Motor neuron (in vitro differentiated cells): ENCODE measurements around the gene SPC24. TPM values are rescaled to one million over a fixed set of nuclear protein-coding genes. Genes with fewer than 3 reads are reported as not detected.
"Not testable (repeated sequence)": the region's sequence is repeated elsewhere in the genome, so short reads cannot be mapped to it uniquely, and the experiment has no call there.

Experiments used
- ATAC-seq, 8 experiments: fragments of 200-7000 bp; cut with Tn5 transposase; replicated peaks in 6 of 8; 2 replicates each; pipeline ENCODE4 v1.8.0; 2021; ENCODE audit warnings: mild to moderate bottlenecking in 8 of 8, moderate library complexity in 8 of 8
- H3K27ac ChIP-seq, 2 donors: fragments of 250-450 bp; sonication (Bioruptor Pico); 2 replicates each; pipeline ENCODE4 v1.9.0; 2021; ENCODE audit warnings: antibody characterized with exemption in 2 of 2, mild to moderate bottlenecking in 2 of 2, moderate library complexity in 1 of 2
- H3K4me1 ChIP-seq, 2 donors: fragments of 250-450 bp; sonication (Bioruptor Pico); replicated peaks in 1 of 2; 2 replicates each; pipeline ENCODE4 v1.6.1; 2021; ENCODE audit warnings: antibody characterized with exemption in 2 of 2, mild to moderate bottlenecking in 2 of 2, moderate library complexity in 1 of 2
- H3K4me3 ChIP-seq, 5 donors: fragments of 250-450 bp; sonication (Bioruptor Pico); 2 replicates each; pipeline ENCODE4 v1.9.0; 2021; ENCODE audit warnings: antibody characterized with exemption in 5 of 5, mild to moderate bottlenecking in 5 of 5, moderate library complexity in 4 of 5
- WGBS, 10 experiments: fragments of 450-650 bp; shearing (Covaris generic); methylation state at CpG; one replicate each; pipeline ENCODE4 v1.0.0; 2022; 5-methylcytosine and 5-hydroxymethylcytosine counted together
- in situ Hi-C, 9 experiments: fragments of 400-800 bp; cut with MboI; loops; one replicate each; pipeline ENCODE4 v1.15.0; 2021; ENCODE audit warnings: low sequenced_read_pairs in 9 of 9, low pct_unique_long_range_greater_than_20kb in 2 of 9; ENCODE audit not compliant: unreplicated experiment in 9 of 9
- total RNA-seq, 8 experiments: library from RNA; unstranded; fragments of 300-600 nt; gene quantifications; 2 replicates each; pipeline versions ENCODE4 v1.2.3 to v1.2.4, GENCODE V29; 2022

The SPC24 gene
- total RNA-seq, 8 experiments from 2014 or later, result 0.36 to 34.9 (median 2.6) TPM

DNA sequence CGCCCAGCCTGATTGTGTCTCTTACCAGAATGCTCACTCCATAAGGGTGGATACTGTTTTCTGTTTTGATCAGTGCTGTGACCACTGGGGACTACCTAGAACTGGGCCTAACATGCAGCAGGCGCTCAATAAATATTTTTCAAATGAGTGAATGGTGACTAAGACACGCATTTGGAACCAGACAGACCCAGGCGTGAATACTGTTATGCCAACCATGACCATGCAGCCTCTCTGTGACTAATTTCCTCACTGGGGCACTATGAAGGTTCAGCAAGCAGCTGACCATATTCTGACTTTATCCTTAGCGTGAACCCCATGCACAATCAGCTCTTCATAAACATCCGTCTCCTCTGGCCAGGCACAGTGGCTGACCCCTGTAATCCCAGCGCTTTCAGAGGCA is 13.0 kb upstream of the SPC24 start:
- Histone ChIP-seq H3K27ac (no peak overlapping the region), H3K4me3 (no peak overlapping the region), H3K4me1 (no peaks in the 10 kb centered on the region)
- in situ Hi-C loops, result no loop called here
- peak in 2 of 8 experiments; percentile 55 to 82 for ATAC-seq
- 8 to 100% (median 93%) methylated on average over 1 to 4 of the region's 7 CpGs; no CpG with 5 or more reads in 2 of the 10 experiments for WGBS, 10 experiments

DNA sequence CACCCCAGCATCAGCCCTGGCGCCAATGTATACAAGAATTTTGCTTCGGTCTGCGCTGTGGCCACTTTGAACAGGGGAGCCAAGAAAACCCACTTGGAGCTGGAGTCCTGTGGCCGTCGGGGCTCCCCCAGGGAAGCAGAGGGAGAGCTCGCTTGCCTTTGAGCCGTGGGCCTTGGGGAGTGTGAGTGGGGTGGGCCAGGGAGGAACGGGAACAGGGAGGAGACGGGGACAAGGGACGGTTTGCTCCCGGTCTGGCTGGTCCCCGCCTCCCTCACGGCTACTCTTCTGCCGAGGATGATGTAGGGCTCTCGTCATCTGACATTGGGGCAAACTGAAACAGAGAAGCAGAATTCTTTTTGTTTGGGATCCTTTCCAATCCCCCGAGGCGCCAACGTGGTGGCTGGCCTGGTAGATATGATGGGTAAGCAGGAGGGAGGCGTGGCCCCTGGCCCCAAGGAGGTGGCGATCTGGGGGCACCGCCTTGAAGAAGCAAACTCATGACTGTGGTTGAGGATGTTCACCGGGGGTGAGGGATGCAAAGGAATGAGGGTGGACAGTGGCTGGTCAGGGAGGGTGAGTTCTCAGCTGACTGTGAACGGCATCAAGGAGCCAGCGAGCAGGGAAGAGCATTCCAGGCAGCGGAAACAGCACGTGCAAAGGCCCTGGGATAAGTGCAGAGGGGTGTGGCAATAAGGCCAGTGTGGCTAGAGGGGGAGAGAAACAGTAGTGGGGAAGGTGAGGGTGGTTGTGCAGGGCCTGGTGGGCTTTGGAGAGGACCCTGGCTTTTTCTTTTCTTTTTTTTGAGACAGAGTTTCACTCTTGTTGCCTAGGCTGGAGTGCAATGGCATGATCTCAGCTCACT is 10.9 kb upstream of the SPC24 start:
- H3K27ac ChIP-seq, result no peak overlapping the region
- peak in 2 of 8 experiments; percentile 60 to 69 for ATAC-seq
- 11 to 100% (median 88%) methylated on average over 2 to 18 of the region's 26 CpGs; no CpG with 5 or more reads in 3 of the 10 experiments for WGBS, 10 experiments

DNA sequence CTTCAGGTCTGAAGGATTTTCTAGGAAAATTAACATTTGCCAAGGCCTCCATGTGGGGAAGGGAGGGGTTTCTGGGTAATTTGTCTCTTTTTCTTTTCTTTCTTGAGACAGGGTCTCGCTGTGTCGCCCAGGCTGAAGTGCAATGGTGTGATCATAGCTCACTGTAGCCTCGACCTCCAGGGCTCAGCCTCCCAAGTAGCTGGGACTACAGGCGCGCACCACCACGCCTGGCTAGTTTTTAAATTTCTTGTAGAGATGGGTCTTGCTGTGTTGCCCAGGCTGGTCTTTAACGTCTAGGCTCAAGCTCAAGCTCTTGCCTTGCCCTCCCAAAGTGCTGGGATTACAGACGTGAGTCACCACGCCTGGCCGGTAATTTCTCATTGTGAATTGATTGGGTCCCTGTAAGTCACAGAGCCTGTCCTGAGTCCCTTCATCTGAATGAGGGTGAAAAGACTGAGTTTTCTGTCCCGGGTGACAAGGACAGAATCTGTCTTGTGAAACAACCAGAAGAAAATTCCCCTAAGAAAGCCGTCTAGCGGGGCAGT is 10.0 kb upstream of the SPC24 start:
- Histone ChIP-seq H3K4me3 (no peak overlapping the region), H3K27ac (no peak overlapping the region), H3K4me1 (no peaks in the 10 kb centered on the region)
- in situ Hi-C loops, result no loop called here
- WGBS, 10 experiments, result 20 to 100% (median 95%) methylated on average over 1 to 6 of the region's 13 CpGs; no CpG with 5 or more reads in 2 of the 10 experiments
- ATAC-seq, result no peak

More for the DNA sequence above, 10.9 kb upstream of the SPC24 start:
- in situ Hi-C loops, result no loop called here
- Histone ChIP-seq H3K4me1 (no peaks in the 10 kb centered on the region), H3K4me3 (no peak overlapping the region)

DNA sequence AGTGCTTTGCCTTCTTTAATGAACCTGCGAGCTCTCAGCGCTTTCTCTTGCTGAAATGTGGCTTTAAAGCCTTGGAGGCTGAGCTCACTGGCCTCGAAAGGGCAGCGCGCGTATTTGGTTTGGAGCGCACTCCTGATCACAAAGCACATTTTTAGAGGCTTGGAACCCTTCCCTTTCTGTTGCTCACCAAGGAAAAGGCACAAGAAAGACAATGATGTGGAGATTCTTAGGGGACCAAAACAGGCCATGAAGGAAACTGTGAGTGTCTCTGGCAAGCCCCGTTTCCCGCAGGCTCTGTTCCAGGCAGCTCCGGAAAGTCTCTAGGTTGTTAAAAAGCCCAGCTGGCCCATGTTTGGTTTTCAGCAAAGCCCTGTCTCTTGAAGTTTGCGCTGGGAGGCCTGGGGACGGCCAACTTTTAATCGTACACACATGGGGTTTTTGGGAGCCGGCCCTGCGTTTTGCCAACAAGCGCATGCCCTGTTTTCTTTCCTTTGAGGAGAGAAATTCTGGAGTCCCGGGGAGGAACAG is 9.4 kb upstream of the SPC24 start:
- Histone ChIP-seq H3K4me1 (no peaks in the 10 kb centered on the region), H3K4me3 (no peak overlapping the region), H3K27ac (no peak overlapping the region)
- ATAC-seq, result no peak
- 40 to 84% (median 67%) methylated on average over 3 to 14 of the region's 17 CpGs; no CpG with 5 or more reads in 3 of the 10 experiments for WGBS, 10 experiments
- in situ Hi-C loops, result no loop called here

DNA sequence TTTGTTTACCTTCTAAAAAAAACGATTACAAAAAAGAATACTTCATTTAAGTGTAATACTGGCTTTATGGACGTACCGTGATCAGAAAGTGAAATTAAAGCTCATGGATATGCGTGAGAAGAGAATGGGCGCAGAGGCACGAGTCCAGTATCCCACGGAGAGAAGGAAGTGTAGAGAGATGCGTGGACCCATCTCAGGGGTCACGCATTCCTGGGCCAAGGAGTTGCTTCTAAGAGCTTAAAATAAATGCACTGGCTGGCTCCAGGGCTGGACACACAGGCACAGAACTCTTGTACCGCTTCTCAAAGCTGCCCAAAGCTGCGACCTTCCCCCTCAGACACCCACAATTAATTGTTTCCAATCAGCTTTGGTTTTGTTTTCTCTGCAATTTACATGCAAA is 8.7 kb upstream of the SPC24 start:
- H3K27ac ChIP-seq, result no peak overlapping the region

DNA sequence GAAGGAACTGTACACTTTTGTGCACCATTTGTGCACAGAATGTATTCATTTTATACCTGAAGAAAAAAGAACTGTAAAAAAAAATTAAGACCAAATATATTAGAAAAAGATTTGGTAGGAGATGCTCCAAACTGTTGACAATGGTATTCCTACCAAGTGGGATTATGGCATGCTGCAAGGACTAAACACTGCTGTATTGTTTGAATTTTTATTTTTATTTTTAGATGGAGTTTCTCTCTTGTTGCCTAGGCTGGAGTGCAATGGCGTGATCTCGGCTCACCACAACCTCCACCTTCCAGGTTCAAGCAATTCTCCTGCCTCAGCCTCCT is 4.8 kb upstream of the SPC24 start:
- H3K27ac ChIP-seq, H3K4me3 ChIP-seq, ATAC-seq, in situ Hi-C loops, H3K4me1 ChIP-seq: not testable (repeated sequence)
- WGBS, 10 experiments, result 75 to 93% (median 86%) methylated on average over 1 to 2 of the region's 2 CpGs; no CpG with 5 or more reads in 6 of the 10 experiments

More for the DNA sequence above, 8.7 kb upstream of the SPC24 start:
- Histone ChIP-seq H3K4me3 (no peak overlapping the region), H3K4me1 (no peaks in the 10 kb centered on the region)
- no peak for ATAC-seq
- in situ Hi-C loops, result no loop called here
- 33 to 81% (median 74%) methylated on average over 1 to 10 of the region's 11 CpGs for WGBS, 10 experiments

DNA sequence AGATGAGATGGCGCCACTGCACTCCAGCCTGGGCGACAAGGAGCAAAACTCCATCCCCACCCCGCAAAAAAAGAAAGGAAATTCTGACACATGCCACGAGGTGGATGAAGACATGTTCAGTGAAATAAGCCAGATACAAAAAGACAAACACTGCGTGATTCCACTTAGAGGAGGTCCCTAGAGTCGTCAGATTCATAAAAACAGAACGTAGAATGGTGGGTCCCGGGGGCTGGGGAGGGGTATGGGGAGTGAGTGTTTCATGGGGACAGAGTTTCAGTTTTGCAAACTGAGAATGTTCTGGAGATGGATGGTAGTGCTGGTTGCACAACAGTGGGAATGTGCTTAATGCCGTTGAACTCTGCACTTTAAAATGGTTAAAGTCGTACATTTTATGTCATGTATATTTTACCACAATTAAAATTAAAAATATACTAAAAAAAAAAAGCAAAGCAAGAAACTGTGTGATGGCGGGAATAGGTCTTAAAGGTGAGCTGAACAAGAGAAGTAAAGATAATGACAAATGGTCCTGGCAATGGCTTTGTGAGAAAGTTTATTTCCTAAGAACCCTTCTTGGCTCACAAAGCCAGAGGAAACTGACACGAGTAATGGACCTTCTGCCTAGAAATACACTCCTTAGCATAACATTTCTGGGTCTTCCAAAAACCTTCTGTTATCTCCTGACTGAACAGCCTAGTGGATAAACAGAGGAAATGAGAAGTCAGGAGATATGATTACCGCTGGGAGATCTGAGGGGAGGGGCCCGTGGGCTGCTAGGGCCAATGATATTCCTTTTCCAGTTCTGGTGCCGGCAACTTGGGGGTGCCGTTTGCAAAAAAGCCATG is 4.2 kb upstream of the SPC24 start:
- Histone ChIP-seq H3K27ac (no peak overlapping the region), H3K4me3 (no peak overlapping the region), H3K4me1 (peaks cover 0 to 3% of the 10 kb centered on the region in 2 donors)
- no peak for ATAC-seq
- 12 to 100% (median 71%) methylated on average over 1 to 14 of the region's 16 CpGs; no CpG with 5 or more reads in 1 of the 10 experiments for WGBS, 10 experiments
- in situ Hi-C loops, result no loop called here

DNA sequence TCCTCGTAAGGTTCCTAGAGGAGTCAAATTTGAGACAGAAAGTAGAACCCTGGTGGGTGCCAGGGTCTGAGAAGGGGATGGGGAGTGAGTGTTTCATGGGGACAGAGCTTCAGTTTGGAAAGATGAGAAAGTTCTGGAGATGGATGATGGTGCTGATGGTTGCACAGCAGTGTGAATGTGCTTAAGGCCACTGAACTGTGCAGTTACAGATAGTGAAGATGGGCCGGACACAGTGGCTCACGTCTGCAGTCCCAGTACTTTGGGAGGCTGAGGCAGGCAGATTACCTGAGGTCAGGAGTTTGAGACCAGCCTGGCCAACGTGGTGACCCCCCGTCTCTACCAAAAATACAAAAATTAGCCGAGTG is 917 bp downstream of the SPC24 start:
- ATAC-seq, result no peak
- in situ Hi-C loops, result no loop called here
- H3K4me1 ChIP-seq, result peaks cover 0 to 3% of the 10 kb centered on the region in 2 donors
- no peak overlapping the region for H3K27ac ChIP-seq
- WGBS, 10 experiments, result 20 to 50% (median 28%) methylated on average over 1 to 4 of the region's 6 CpGs; no CpG with 5 or more reads in 4 of the 10 experiments
- peak overlapping the region in 1 of 5 donors; percentile 41 for H3K4me3 ChIP-seq

DNA sequence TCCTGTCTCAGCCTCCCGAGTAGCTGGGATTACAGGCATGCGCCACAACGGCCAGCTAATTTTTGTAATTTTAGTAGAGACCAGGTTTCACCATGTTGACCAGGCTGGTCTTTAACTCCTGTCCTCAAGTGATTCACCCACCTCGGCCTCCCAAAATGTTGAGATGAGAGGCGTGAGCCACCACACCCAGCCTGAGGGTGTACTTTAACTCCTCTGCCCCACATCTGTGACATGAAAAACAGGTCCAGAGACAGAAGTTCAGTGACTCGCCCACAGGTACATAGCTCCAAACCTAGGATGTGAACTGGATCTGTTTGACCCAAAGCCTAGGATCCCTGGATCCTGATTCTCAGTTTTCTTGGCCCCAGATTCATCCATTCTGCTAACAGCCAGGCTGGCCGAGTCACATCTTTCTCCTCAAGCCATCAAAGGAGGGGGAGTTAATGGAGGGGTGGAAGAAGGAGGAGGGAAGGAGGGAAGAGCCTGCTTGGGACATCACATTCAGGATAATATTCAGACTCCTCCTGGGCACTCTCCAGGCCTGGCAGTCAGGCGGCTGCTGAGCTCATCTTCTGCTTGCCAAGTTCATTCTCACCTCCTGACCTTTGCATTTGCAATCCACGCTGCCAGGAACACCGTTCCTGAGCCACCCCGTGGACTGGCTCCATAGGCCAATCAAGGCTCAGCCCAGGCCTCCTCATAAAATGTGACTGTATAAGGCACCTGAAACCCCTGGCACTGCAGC is 3.1 kb downstream of the SPC24 start:
- Histone ChIP-seq H3K27ac (no peak overlapping the region), H3K4me3 (no peak overlapping the region), H3K4me1 (peaks cover 0 to 3% of the 10 kb centered on the region in 2 donors)
- WGBS, 10 experiments, result 0 to 100% (median 83%) methylated on average over 2 to 8 of the region's 11 CpGs; no CpG with 5 or more reads in 2 of the 10 experiments
- peak in 3 of 8 experiments; percentile 12 to 33 (median 18) for ATAC-seq
- in situ Hi-C loops, result no loop called here

DNA sequence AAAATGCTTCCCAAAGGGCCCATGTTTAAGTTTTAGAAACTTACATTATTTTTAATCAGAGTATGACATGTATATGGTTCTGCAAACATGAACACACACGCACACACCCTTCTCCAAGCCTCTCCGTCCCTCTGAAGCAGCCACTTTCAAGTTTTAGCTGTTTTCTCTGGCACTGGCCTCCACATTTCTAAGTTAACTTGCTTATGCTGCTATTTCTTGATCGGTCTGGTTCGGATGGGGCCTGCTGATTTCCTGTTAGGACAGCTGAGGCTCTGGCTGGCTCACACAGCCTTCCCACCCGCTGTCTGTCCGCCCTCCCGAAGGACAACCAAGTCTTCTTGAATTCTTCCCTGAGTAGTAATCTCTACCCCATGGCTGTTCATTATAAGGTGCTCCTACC is 4.4 kb downstream of the SPC24 start:
- in situ Hi-C loops, result no loop called here
- no peak overlapping the region for H3K27ac ChIP-seq

DNA sequence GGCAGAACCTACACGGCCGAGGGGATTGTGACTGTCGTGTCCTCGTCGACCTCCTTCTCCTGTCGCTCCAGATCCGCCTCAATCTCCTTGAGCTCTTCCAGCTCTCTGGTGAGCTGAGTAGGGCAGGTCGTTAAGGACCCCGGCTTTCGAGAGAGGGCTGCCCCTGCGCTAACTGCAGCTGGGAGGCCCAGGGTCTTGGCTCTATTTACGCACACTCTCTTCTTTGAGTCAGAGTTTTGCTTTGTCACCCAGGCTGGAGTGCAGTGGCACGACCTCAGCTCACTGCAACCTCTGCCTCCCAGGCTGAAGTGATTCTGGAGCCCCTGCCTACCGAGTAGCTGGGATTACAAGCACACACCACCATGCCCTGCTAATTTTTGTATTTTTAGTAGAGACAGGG is 7.6 kb downstream of the SPC24 start:
- H3K27ac ChIP-seq, result peak overlapping the region in 1 of 2 donors; percentile 3
- no peak for ATAC-seq
- WGBS, 10 experiments, result 57 to 96% (median 91%) methylated on average over 1 to 12 of the region's 14 CpGs; no CpG with 5 or more reads in 3 of the 10 experiments
- H3K4me1 ChIP-seq, result peaks cover 5% of the 10 kb centered on the region in 2 donors
- in situ Hi-C loops, result loop anchor here in 1 of 9 experiments (10.0 kb wide), 1 partner anchor 57 kb away; no protein-coding TSS in a partner anchor
- no peak overlapping the region for H3K4me3 ChIP-seq

More for the DNA sequence above, 4.4 kb downstream of the SPC24 start:
- 21 to 100% (median 92%) methylated on average over 1 to 6 of the region's 7 CpGs; no CpG with 5 or more reads in 3 of the 10 experiments for WGBS, 10 experiments
- peaks cover 0 to 2% of the 10 kb centered on the region in 2 donors for H3K4me1 ChIP-seq
- H3K4me3 ChIP-seq, result no peak overlapping the region
- no peak for ATAC-seq

DNA sequence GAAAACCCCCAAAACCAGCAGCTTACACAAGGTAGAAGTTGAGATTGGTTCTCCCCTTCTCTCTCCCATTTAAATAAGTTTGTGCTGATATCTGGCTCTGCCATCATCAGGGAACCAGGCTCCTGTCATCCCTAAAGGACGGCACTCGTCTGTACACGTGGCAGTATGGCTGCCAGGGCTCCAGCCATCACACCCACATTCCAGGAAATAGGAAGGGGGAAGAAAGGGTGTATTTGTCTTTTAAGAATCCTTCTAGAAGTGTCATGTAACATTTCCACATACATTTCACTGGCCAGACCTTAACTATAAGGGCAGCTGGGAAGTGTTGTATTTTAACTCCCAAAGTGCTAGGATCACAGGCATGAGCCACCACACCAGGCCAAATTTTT is 10.1 kb downstream of the SPC24 start:
- in situ Hi-C loops, result loop anchor here in 1 of 9 experiments (10.0 kb wide), 1 partner anchor 59 kb away; no protein-coding TSS in a partner anchor
- 80 to 100% (median 89%) methylated on average over 1 to 3 of the region's 3 CpGs; no CpG with 5 or more reads in 6 of the 10 experiments for WGBS, 10 experiments

More for the DNA sequence above, 10.1 kb downstream of the SPC24 start:
- Histone ChIP-seq H3K4me3 (no peak overlapping the region), H3K27ac (no peak overlapping the region), H3K4me1 (peaks cover 13 to 21% of the 10 kb centered on the region in 2 donors)
- no peak for ATAC-seq
